HepG2 (cell line): ENCODE data around the gene TAPBP. TPM values are rescaled to one million over a fixed set of nuclear protein-coding genes. Genes with fewer than 3 reads are reported as not detected.

Source experiments
- ATAC-seq: fragments of 200-7000 bp; cut with Tn5 transposase; 3 replicates; pipeline ENCODE4 v1.9.1; 2020; ENCODE audit warnings: mild to moderate bottlenecking, moderate library complexity
- BruUV-seq: library from RNA; stranded (reverse); fragments of 400-500 nt; replicated peaks from 2 replicates; lab custom pipeline; 2021; lab: Mats Ljungman, UMichigan
- CTCF ChIA-PET: fragments of 300-600 bp; formaldehyde crosslinking; extraction: SDS; loops from one replicate; lab custom pipeline; 2021; ENCODE audit warnings: low total read pairs, inconsistent platforms, low intra/inter-chr PET ratio; lab: Yijun Ruan, JAX
- POLR2A ChIA-PET: fragments of 350-600 bp; sonication (Branson Sonifier 250); formaldehyde crosslinking; loops from one replicate; lab custom pipeline; 2020; ENCODE audit warnings: antibody characterized with exemption, inconsistent platforms; lab: Yijun Ruan, JAX
- DNase-seq: peaks from one replicate; pipeline ENCODE4 v3.0.0-alpha.2; 2015; ENCODE audit warnings: low spot score
- FAIRE-seq: peaks from 3 replicates; lab custom pipeline; 2011; peaks lifted over from hg19 to GRCh38; lab: Jason Lieb, UNC
- H2AFZ ChIP-seq: one replicate; pipeline ENCODE4 v1.6.1; 2011; ENCODE audit warnings: low read length, inconsistent platforms
- H3K27ac ChIP-seq: fragments of 300-600 bp; 3 replicates; pipeline ENCODE4 v1.8.0; 2011; ENCODE audit warnings: mixed run types, mild to moderate bottlenecking, mixed read lengths, low read length, inconsistent platforms; ENCODE audit not compliant: insufficient read depth; ENCODE audit errors: extremely low read length
- H3K27me3 ChIP-seq, 2 experiments: fragments of 200-600 bp in 1 of 2; 2 replicates in 1 of 2; 3 replicates in 1 of 2; pipeline versions ENCODE4 v1.6.0 to v1.8.0; 2011; ENCODE audit warnings: low read length in 2 of 2, mild to moderate bottlenecking in 2 of 2, moderate library complexity in 2 of 2, inconsistent platforms in 1 of 2; ENCODE audit not compliant: insufficient read depth in 2 of 2, control insufficient read depth in 1 of 2
- H3K36me3 ChIP-seq, 2 experiments: fragments of 200-600 bp in 1 of 2; replicated peaks in 1 of 2; 2 replicates in 1 of 2; 3 replicates in 1 of 2; pipeline versions ENCODE4 v1.5.1 to v1.8.0; 2011; ENCODE audit warnings: low read length in 2 of 2, inconsistent platforms in 1 of 2; ENCODE audit not compliant: insufficient read depth in 2 of 2, control insufficient read depth in 1 of 2
- H3K4me1 ChIP-seq: 2 replicates; pipeline ENCODE4 v1.5.1; 2012; ENCODE audit warnings: low read length, inconsistent platforms; ENCODE audit not compliant: insufficient read depth
- H3K4me2 ChIP-seq: 2 replicates; pipeline ENCODE4 v1.6.0; 2011; ENCODE audit warnings: low read depth, low read length, inconsistent platforms
- H3K4me3 ChIP-seq, 3 experiments: fragments of 200-600 bp in 1 of 3; sonication (generic), shearing (Covaris generic) in 1 of 3; replicated peaks in 1 of 3; 2 replicates each; pipeline ENCODE4 v1.5.1; 2011 to 2016; ENCODE audit warnings: low read length in 3 of 3, inconsistent platforms in 2 of 3, low read depth in 2 of 3, mild to moderate bottlenecking in 2 of 3, control low read depth in 1 of 3, mixed read lengths in 1 of 3; ENCODE audit not compliant: insufficient read depth in 1 of 3
- H3K79me2 ChIP-seq: one replicate; pipeline ENCODE4 v1.6.1; 2011; ENCODE audit warnings: low read length, inconsistent platforms; ENCODE audit not compliant: insufficient read depth
- H3K9ac ChIP-seq: 2 replicates; pipeline ENCODE4 v1.6.0; 2011; ENCODE audit warnings: mild to moderate bottlenecking, low read depth, low read length, inconsistent platforms; ENCODE audit not compliant: insufficient read depth
- H3K9me3 ChIP-seq: 2 replicates; pipeline ENCODE4 v1.5.1; 2012; ENCODE audit warnings: mild to moderate bottlenecking, low read length
- H4K20me1 ChIP-seq: 2 replicates; pipeline ENCODE4 v1.6.0; 2011; ENCODE audit warnings: inconsistent platforms, mild to moderate bottlenecking, low read length, moderate library complexity; ENCODE audit not compliant: insufficient read depth
- AGO2 ChIP-seq: fragments of 200-400 bp; formaldehyde crosslinking; optimal IDR thresholded peaks from 2 replicates; pipeline ENCODE3; 2017; ENCODE audit warnings: mild to moderate bottlenecking, low read depth, low read length, moderate library complexity
- ATF7-NPFF ChIP-seq: sonication (generic); formaldehyde crosslinking; IDR thresholded peaks from 2 replicates; pipeline ENCODE4 v1.8.1; 2023; ENCODE audit warnings: mild to moderate bottlenecking, low read depth, missing genetic modification reagents, moderate library complexity
- CHD4 ChIP-seq: fragments of 200-600 bp; sonication (generic); IDR thresholded peaks from 2 replicates; pipeline ENCODE4 v1.7.0; 2017; ENCODE audit warnings: mild to moderate bottlenecking, low read length, borderline replicate concordance
- EZH2 ChIP-seq: conservative IDR thresholded peaks from 2 replicates; pipeline ENCODE4 v1.6.1; 2012; ENCODE audit warnings: mild to moderate bottlenecking, low read depth, low read length, moderate library complexity
- HDAC1 ChIP-seq: sonication (generic); formaldehyde crosslinking; IDR thresholded peaks from 2 replicates; pipeline ENCODE4 v1.5.1; 2020; ENCODE audit warnings: mild to moderate bottlenecking, missing genetic modification reagents
- IRF2 ChIP-seq: IDR thresholded peaks from 2 replicates; pipeline ENCODE4 v1.6.1; 2018; ENCODE audit warnings: missing genetic modification reagents, missing compliant biosample characterization
- MAZ ChIP-seq, 2 experiments: sonication (generic) in 1 of 2; formaldehyde crosslinking in 1 of 2; IDR thresholded peaks; 2 replicates each; pipeline versions ENCODE4 v1.5.0 to v1.6.1; 2012 to 2020; ENCODE audit warnings: low read depth in 2 of 2, mild to moderate bottlenecking in 2 of 2, borderline replicate concordance in 1 of 2, improper control_type of control experiment in 1 of 2, low read length in 1 of 2, missing genetic modification reagents in 1 of 2, moderate library complexity in 1 of 2
- MYC ChIP-seq: sonication (generic); formaldehyde crosslinking; IDR thresholded peaks from 2 replicates; pipeline ENCODE4 v1.9.0; 2021; ENCODE audit warnings: missing genetic modification reagents, borderline replicate concordance
- NFATC3 ChIP-seq: sonication (generic); formaldehyde crosslinking; IDR thresholded peaks from 2 replicates; pipeline ENCODE4 v1.5.1; 2020; ENCODE audit warnings: mild to moderate bottlenecking, missing genetic modification reagents
- PTBP1 ChIP-seq: fragments of 200-400 bp; formaldehyde crosslinking; IDR thresholded peaks from 2 replicates; pipeline ENCODE4 v1.6.1; 2018; ENCODE audit warnings: low read length, low read depth; ENCODE audit not compliant: poor library complexity, severe bottlenecking
- SOX6 ChIP-seq, 2 experiments: fragments of 450-650 bp in 1 of 2; sonication (generic) in 1 of 2; formaldehyde crosslinking in 1 of 2; IDR thresholded peaks; 2 replicates each; pipeline versions ENCODE4 v1.4.0 to v1.6.1; 2017 to 2020; ENCODE audit warnings: antibody characterized with exemption in 1 of 2, mild to moderate bottlenecking in 1 of 2, missing genetic modification reagents in 1 of 2
- SYNCRIP ChIP-seq: fragments of 200-400 bp; formaldehyde crosslinking; IDR thresholded peaks from 2 replicates; pipeline ENCODE4 v1.6.1; 2018; ENCODE audit warnings: mild to moderate bottlenecking, low read depth, low read length; ENCODE audit not compliant: insufficient read depth
- WIZ ChIP-seq: sonication (generic); formaldehyde crosslinking; IDR thresholded peaks from 2 replicates; pipeline ENCODE4 v1.5.1; 2020; ENCODE audit warnings: mild to moderate bottlenecking, missing genetic modification reagents
- ZNF205 ChIP-seq: IDR thresholded peaks from 2 replicates; pipeline ENCODE4 v1.6.1; 2018; ENCODE audit warnings: missing biosample characterization, missing genetic modification reagents
- ZNF354B ChIP-seq: sonication (generic); formaldehyde crosslinking; IDR thresholded peaks from 2 replicates; pipeline ENCODE4 v1.8.0; 2022; ENCODE audit warnings: mild to moderate bottlenecking, missing genetic modification reagents
- ZNF558 ChIP-seq: sonication (generic); formaldehyde crosslinking; IDR thresholded peaks from 2 replicates; pipeline ENCODE4 v1.9.0; 2022; ENCODE audit warnings: mild to moderate bottlenecking, missing genetic modification reagents, borderline replicate concordance
- ZNF564 ChIP-seq: sonication (generic); formaldehyde crosslinking; IDR thresholded peaks from 2 replicates; pipeline ENCODE4 v1.8.1; 2023; ENCODE audit warnings: mild to moderate bottlenecking, missing genetic modification reagents
- ZNF614 ChIP-seq: IDR thresholded peaks from 2 replicates; pipeline ENCODE4 v1.6.1; 2018; ENCODE audit warnings: missing biosample characterization, missing genetic modification reagents, inconsistent platforms, borderline replicate concordance
- ZNF672 ChIP-seq: sonication (generic); formaldehyde crosslinking; IDR thresholded peaks from 2 replicates; pipeline ENCODE4 v1.8.1; 2022; ENCODE audit warnings: missing genetic modification reagents
- ZNF709 ChIP-seq: sonication (generic); formaldehyde crosslinking; IDR thresholded peaks from 2 replicates; pipeline ENCODE4 v1.5.0; 2020; ENCODE audit warnings: mild to moderate bottlenecking, missing genetic modification reagents
- WGBS: methylation state at CpG from one replicate; pipeline ENCODE4 v1.1.6; 2017; ENCODE audit warnings: low lambda C conversion rate; 5-methylcytosine and 5-hydroxymethylcytosine counted together
- in situ Hi-C: cut with HindIII; loops from 2 replicates; pipeline ENCODE4 v1.10.0; 2017; ENCODE audit warnings: low pct_unique_long_range_greater_than_20kb; ENCODE audit not compliant: extremely low pct_ligation_motif_present
- intact Hi-C: fragments of 100-400 bp; cut with micrococcal nuclease; formaldehyde crosslinking; loops from one replicate; pipeline ENCODE4 v1.10.0; 2022; ENCODE audit not compliant: unreplicated experiment
- polyA plus RNA-seq, 8 experiments: library from polyadenylated mRNA; depleted of rRNA in 3 of 8; stranded (reverse) in 7 of 8; unstranded in 1 of 8; fragments of >200 nt; fragmentation: Illumina TruSeq in 4 of 8; extraction: Trizol in 4 of 8; gene quantifications; 2 replicates each; pipeline versions ENCODE4 v1.2.1 to v1.2.3, GENCODE V29; 2011 to 2016; ENCODE audit warnings: low read depth in 4 of 8, missing spikeins in 1 of 8, mixed read lengths in 1 of 8; ENCODE audit not compliant: insufficient read depth in 1 of 8
- total RNA-seq, 5 experiments: library from RNA; depleted of rRNA; stranded (reverse); fragments of >200 nt; fragmentation: Illumina TruSeq; extraction: Trizol; gene quantifications; 2 replicates each; pipeline ENCODE4 v1.2.3, GENCODE V29; 2016; ENCODE audit warnings: low read depth in 1 of 5
- TF ChIP-seq, protein P1 (sequence below): sonication (generic); formaldehyde crosslinking; IDR thresholded peaks from 2 replicates; pipeline ENCODE4 v1.5.1; 2020; ENCODE audit warnings: mild to moderate bottlenecking, missing genetic modification reagents, moderate library complexity
- TF ChIP-seq, protein P2 (sequence below): sonication (generic); formaldehyde crosslinking; IDR thresholded peaks from 2 replicates; pipeline ENCODE4 v1.4.0; 2020; ENCODE audit warnings: missing genetic modification reagents

Gene TAPBP
- total and polyA plus RNA-seq, 2 of the 13 experiments (the other 11 are each of a cell fraction or from before 2014, with no cell fraction given): 27.4 to 32.3 TPM

DNA sequence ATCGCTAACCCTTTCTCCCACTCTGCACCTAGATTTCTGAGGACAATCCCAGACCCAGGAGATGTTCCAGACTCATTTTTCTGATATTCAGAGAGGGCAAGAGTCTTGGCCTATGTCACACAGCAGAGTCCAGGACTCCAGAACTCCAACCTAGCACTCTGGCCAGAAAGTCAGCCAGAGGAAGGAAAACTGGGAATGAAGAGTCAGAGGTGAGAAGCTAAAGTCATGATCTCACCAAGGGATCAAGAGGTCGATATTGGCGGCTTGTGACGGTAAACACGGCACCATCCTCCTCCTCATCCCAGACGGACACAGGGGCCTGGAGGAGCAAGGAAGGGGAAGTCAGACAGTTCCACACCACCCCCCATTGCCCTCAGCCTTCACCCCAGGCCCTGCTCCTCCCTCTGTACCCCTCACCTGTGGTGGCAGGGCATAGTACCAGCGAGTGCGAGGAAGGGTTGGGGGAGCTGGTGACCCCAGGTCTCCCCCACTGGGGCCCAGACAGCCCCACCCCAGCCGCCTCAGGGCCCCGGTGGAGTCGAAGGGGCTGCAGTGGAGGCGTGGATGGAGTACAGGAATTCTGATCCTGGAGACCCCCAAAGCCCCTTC lies 17.0 kb downstream of the TAPBP start:
- ATAC-seq (no peak), FAIRE-seq (no peak), DNase-seq (no peak)
- H3K9ac ChIP-seq: peak overlapping the region; percentile 58
- in situ Hi-C loops (loop anchor here (5.0 to 25.0 kb wide), 2 partner anchors 95 to 115 kb away; partner anchors contain the start of genes CUTA, HSD17B8, PHF1 and RXRB), intact Hi-C loops (no loop called here)
- 65% methylated on average over 9 of the region's 12 CpGs for WGBS
- peaks cover 27% of the 10 kb centered on the region for H3K4me1 ChIP-seq
- H2AFZ ChIP-seq: no peak overlapping the region
- H3K36me3 ChIP-seq: peaks cover 8 to 18% of the 10 kb centered on the region in 2 experiments; a peak in 4 of 5 replicates
- H3K9me3 ChIP-seq: no peaks in the 10 kb centered on the region
- peak overlapping the region; percentile 93 for H3K27ac ChIP-seq
- BruUV-seq: no TSS peak
- H3K27me3 ChIP-seq: no peaks in the 10 kb centered on the region; a peak in 1 of 5 replicates
- peak overlapping the region; percentile 75 to 88 (median 79) for H3K4me3 ChIP-seq
- no peaks in the 10 kb centered on the region for H4K20me1 ChIP-seq
- POLR2A ChIA-PET: interaction anchor here (1.3 to 3.3 kb wide), 11 partner anchors 8 to 325 kb away, joined by 3 to 40 read pairs (median 8); partner anchors contain the start of genes B3GALT4, HSD17B8, PFDN6 and RPS18
- H3K79me2 ChIP-seq: peaks cover 11% of the 10 kb centered on the region
- H3K4me2 ChIP-seq: peak overlapping the region; percentile 92
- CTCF ChIA-PET: interaction anchor here (1.2 kb wide), 1 partner anchor 94 kb away, joined by 3 read pairs; the partner anchor contains the start of gene KIFC1
- TF ChIP-seq, protein P1, sequence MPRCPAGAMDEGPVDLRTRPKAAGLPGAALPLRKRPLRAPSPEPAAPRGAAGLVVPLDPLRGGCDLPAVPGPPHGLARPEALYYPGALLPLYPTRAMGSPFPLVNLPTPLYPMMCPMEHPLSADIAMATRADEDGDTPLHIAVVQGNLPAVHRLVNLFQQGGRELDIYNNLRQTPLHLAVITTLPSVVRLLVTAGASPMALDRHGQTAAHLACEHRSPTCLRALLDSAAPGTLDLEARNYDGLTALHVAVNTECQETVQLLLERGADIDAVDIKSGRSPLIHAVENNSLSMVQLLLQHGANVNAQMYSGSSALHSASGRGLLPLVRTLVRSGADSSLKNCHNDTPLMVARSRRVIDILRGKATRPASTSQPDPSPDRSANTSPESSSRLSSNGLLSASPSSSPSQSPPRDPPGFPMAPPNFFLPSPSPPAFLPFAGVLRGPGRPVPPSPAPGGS (CRISPR knock-in tag): no peak
- TF ChIP-seq ZNF205 (CRISPR knock-in tag) (no peak), SYNCRIP (no peak), AGO2 (peak; percentile 42), ZNF672 (CRISPR knock-in tag) (no peak), PTBP1 (no peak), ZNF354B (CRISPR knock-in tag) (no peak), ZNF558 (no peak), NFATC3 (CRISPR knock-in tag) (no peak), ZNF614 (CRISPR knock-in tag) (no peak), SOX6 (IDR thresholded peaks at IDR 0.05) (no peak), SOX6 (CRISPR knock-in tag; IDR thresholded peaks at IDR 0.05) (0 out of 2 replicates have a peak, but pooled peaks have one; percentile 20), ZNF564 (no peak), MAZ (IDR thresholded peaks at IDR 0.05; ENCODE audit: borderline replicate concordance, low read depth, low read length) (no peak), MAZ (CRISPR knock-in tag; IDR thresholded peaks at IDR 0.05; ENCODE audit: low read depth) (no peak), ATF7-NPFF (no peak), CHD4 (no peak), MYC (CRISPR knock-in tag) (no peak), EZH2 (no peak), HDAC1 (CRISPR knock-in tag) (no peak), IRF2 (no peak), WIZ (CRISPR knock-in tag) (no peak), ZNF709 (CRISPR knock-in tag) (no peak)
- TF ChIP-seq, protein P2, sequence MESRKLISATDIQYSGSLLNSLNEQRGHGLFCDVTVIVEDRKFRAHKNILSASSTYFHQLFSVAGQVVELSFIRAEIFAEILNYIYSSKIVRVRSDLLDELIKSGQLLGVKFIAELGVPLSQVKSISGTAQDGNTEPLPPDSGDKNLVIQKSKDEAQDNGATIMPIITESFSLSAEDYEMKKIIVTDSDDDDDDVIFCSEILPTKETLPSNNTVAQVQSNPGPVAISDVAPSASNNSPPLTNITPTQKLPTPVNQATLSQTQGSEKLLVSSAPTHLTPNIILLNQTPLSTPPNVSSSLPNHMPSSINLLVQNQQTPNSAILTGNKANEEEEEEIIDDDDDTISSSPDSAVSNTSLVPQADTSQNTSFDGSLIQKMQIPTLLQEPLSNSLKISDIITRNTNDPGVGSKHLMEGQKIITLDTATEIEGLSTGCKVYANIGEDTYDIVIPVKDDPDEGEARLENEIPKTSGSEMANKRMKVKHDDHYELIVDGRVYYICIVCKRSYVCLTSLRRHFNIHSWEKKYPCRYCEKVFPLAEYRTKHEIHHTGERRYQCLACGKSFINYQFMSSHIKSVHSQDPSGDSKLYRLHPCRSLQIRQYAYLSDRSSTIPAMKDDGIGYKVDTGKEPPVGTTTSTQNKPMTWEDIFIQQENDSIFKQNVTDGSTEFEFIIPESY (CRISPR knock-in tag): peak; percentile 95
